Measurements from ENCODE around the gene POLR3F.
A peak's percentile ranks its signal among the peaks of the same experiment; 100 is the strongest.
"Not testable (repeated sequence)": the region's sequence is repeated elsewhere in the genome, so short reads cannot be mapped to it uniquely, and the experiment has no call there.

Gene POLR3F

DNA sequence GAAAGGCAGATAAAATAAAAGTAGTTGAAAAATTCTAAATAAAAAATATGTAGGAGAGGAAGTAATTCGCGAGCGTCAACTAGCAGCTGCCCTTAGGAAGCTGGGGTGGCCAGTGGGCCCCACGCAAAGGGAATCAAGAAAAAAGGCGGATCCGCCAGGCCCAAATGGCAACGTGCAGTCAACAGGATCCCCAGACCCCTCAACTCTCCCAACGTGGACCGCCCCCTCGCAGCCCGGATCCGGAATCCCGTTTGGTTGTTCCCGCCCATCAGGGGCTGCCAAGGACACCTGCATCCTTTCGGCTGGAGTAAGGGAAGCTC is 656 bp upstream of the POLR3F start:
- Histone ChIP-seq H3K4me2 (ENCODE audit: low read length) (peak overlapping the region; percentile 81), H3K9ac (ENCODE audit: low read depth, low read length) (peak overlapping the region; percentile 86), H3K36me3 (ENCODE audit: insufficient read depth, low read length) (peaks cover 17% of the 10 kb centered on the region), H3K9me3 (replicated peaks; ENCODE audit: low read length) (no peaks in the 10 kb centered on the region), H3K27me3 (ENCODE audit: control insufficient read depth, insufficient read depth, low read length) (no peaks in the 10 kb centered on the region), H3K4me1 (ENCODE audit: control insufficient read depth, insufficient read depth, low read length) (peaks cover 15% of the 10 kb centered on the region), H3K4me3 (ENCODE audit: low read length) (peak overlapping the region; percentile 96)

DNA sequence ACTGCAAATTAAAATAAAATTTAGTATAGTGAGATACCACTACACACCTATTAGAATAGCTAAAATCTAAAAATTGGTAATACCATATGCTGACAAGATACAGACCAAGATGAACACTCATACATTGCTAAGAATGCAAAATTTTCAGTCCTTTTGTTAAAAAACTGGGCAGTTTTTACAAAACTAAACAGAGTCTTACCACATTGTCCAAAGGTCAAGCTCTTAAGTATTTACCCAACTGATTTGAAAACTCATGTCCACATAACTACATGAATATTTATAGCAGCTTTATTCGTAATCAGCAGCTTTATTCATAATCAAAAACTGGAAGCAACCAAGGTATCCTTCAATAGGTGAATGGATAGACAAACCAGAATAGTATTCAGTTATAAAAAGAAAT is 10.0 kb downstream of the POLR3F start:
- no peaks in the 10 kb centered on the region for H3K27me3 ChIP-seq (ENCODE audit: control insufficient read depth, insufficient read depth, low read length)
- H3K4me2 ChIP-seq (ENCODE audit: low read length), result no peak overlapping the region
- H3K4me3 ChIP-seq (ENCODE audit: low read length), result no peak overlapping the region
- H3K9me3 ChIP-seq (replicated peaks; ENCODE audit: low read length), result no peaks in the 10 kb centered on the region
- H3K9ac ChIP-seq (ENCODE audit: low read depth, low read length), result no peak overlapping the region
- H3K4me1 ChIP-seq (ENCODE audit: control insufficient read depth, insufficient read depth, low read length), result no peaks in the 10 kb centered on the region
- peaks cover 61% of the 10 kb centered on the region for H3K36me3 ChIP-seq (ENCODE audit: insufficient read depth, low read length)

DNA sequence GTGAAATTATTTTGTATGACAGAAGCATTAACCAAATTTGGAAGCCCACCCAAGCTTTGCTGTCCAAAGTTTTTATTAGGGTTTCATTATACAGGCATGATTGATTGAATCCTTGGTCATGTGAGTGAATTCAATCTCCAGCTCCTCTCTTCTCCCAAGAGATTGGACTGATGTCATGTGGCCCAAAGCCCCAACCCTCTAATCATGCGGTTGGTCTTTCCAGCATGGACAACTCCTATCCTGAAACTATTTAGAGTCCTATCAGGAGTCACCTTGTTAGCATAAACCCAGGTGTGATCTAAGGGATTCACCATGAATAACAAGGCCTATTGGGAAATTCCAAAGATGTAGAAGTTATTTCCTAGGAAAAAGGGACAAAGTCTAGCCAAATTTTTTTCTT is 10.6 kb downstream of the POLR3F start:
- no peaks in the 10 kb centered on the region for H3K27me3 ChIP-seq (ENCODE audit: control insufficient read depth, insufficient read depth, low read length)
- H3K4me2 ChIP-seq (ENCODE audit: low read length), result no peak overlapping the region
- no peaks in the 10 kb centered on the region for H3K9me3 ChIP-seq (replicated peaks; ENCODE audit: low read length)
- no peaks in the 10 kb centered on the region for H3K4me1 ChIP-seq (ENCODE audit: control insufficient read depth, insufficient read depth, low read length)
- peaks cover 67% of the 10 kb centered on the region for H3K36me3 ChIP-seq (ENCODE audit: insufficient read depth, low read length)
- no peak overlapping the region for H3K4me3 ChIP-seq (ENCODE audit: low read length)
- no peak overlapping the region for H3K9ac ChIP-seq (ENCODE audit: low read depth, low read length)

DNA sequence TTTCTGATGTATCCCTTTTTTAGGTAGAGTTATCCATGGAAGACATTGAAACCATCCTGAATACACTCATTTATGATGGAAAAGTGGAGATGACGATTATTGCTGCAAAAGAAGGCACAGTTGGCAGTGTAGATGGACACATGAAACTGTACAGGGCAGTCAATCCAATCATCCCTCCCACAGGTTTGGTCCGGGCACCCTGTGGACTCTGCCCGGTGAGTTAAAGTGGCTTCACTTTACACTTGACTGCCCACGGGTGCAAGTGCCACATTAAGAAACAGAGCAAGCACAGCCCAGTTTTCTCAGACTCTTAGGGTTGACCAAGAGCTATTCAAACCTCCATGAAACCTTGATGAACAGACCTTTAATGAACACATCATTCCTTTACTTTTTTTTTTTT is 14.4 kb downstream of the POLR3F start:
- no peak overlapping the region for H3K4me2 ChIP-seq (ENCODE audit: low read length)
- no peaks in the 10 kb centered on the region for H3K4me1 ChIP-seq (ENCODE audit: control insufficient read depth, insufficient read depth, low read length)
- no peaks in the 10 kb centered on the region for H3K9me3 ChIP-seq (replicated peaks; ENCODE audit: low read length)
- H3K36me3 ChIP-seq (ENCODE audit: insufficient read depth, low read length), result peaks cover 58% of the 10 kb centered on the region
- no peaks in the 10 kb centered on the region for H3K27me3 ChIP-seq (ENCODE audit: control insufficient read depth, insufficient read depth, low read length)
- no peak overlapping the region for H3K9ac ChIP-seq (ENCODE audit: low read depth, low read length)
- no peak overlapping the region for H3K4me3 ChIP-seq (ENCODE audit: low read length)

DNA sequence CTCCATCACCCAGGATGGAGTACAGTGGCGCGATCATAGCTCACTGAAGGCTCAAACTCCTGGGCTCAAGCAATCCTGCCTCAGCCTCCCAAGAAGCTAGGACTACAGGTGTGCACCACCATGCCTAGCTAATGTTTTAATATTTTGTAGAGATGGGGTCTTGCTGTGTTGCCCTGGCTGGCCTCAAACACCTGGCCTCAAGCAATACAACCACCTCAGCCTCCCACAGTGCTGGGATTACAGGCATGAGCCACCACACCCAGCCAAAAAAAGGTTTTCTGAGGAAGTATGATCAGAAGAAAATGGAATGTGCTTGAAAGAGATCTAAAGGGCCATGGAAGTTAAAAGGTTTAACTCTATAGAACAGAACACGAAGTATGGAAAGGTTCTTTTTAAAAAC is 21.1 kb downstream of the POLR3F start:
- Histone ChIP-seq H3K4me3 (ENCODE audit: low read length) (no peak overlapping the region), H3K4me2 (ENCODE audit: low read length) (no peak overlapping the region), H3K9ac (ENCODE audit: low read depth, low read length) (no peak overlapping the region), H3K9me3 (replicated peaks; ENCODE audit: low read length) (no peaks in the 10 kb centered on the region), H3K36me3 (ENCODE audit: insufficient read depth, low read length) (peaks cover 33% of the 10 kb centered on the region), H3K27me3 (ENCODE audit: control insufficient read depth, insufficient read depth, low read length) (no peaks in the 10 kb centered on the region), H3K4me1 (ENCODE audit: control insufficient read depth, insufficient read depth, low read length) (no peaks in the 10 kb centered on the region)

DNA sequence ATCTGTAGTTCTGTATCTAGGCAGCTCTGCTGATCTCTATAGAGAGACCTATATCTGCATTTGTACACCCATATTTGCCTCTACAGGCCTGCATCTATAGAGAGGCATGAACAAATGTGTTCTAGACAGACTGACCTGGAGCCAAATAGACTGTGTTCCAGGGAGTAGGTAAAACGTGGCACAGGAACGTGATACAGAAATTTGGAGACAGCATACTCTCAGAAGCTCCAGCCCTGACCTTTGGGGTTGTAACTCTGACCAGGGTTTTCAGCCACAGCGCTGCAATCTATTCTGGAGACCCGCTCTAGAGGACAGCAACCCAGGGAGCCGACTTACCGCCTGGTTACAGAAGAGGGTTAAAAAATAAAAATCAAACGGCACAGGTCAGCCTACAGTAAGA is 28.9 kb downstream of the POLR3F start:
- Histone ChIP-seq H3K9me3 (replicated peaks; ENCODE audit: low read length) (no peaks in the 10 kb centered on the region), H3K9ac (ENCODE audit: low read depth, low read length) (peak overlapping the region; percentile 79), H3K4me2 (ENCODE audit: low read length) (peak overlapping the region; percentile 78), H3K36me3 (ENCODE audit: insufficient read depth, low read length) (peaks cover 7% of the 10 kb centered on the region), H3K27me3 (ENCODE audit: control insufficient read depth, insufficient read depth, low read length) (no peaks in the 10 kb centered on the region), H3K4me1 (ENCODE audit: control insufficient read depth, insufficient read depth, low read length) (peaks cover 9% of the 10 kb centered on the region), H3K4me3 (ENCODE audit: low read length) (peak overlapping the region; percentile 96)

DNA sequence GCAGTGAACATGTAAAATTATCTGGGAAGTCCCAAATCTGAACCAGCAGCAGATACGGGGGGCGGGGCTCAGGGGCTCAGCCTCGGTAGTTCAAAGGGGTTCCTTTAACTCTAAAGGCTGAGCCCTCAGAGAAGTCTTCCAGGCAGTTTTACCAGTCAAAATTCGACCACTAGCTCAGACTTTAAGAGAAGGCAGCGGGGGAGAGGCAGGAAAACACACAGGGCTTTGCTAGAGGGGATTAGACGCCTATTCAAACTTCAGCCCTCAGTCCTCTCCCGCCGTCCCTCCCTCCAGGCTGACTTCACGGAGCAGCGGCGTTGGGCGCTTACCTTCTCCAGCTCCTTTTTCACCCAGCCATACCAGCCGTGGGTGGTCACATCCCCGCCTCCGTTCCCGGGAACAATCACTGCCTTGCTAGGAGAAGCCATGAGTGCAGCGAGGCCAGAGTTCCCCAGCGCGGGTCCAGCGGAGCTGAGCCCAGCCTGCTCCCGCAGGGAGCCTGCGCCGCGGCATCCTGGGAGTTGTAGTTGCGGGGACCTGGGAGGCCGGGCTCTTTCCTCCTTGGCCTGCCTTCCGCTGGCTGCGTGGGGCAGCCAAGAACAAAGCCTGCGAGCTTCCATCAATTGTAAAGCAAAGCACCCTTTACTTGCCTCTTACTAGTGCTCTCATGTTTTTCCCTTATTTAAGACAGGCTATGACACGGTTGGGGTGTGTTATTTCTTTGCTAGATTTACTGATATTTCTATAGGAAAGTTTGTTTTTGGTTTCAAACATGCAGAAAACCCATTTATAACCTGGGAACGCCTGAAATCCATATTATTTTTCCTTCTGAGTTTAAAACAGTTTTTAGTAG is 29.8 kb downstream of the POLR3F start, which contains the start of gene RBBP9:
Gene RBBP9, minus strand, starts transcription at position 486 of the 853 bp plus-strand sequence. Its CDS starts 58 bp downstream, at position 428.
- Histone ChIP-seq H3K36me3 (ENCODE audit: insufficient read depth, low read length) (peaks cover 7% of the 10 kb centered on the region), H3K4me2 (ENCODE audit: low read length) (peak within 1 kb of the TSS; percentile 78), H3K9ac (ENCODE audit: low read depth, low read length) (peak within 1 kb of the TSS; percentile 79), H3K4me1 (ENCODE audit: control insufficient read depth, insufficient read depth, low read length) (peaks cover 9% of the 10 kb centered on the region), H3K9me3 (replicated peaks; ENCODE audit: low read length) (no peaks in the 10 kb centered on the region), H3K4me3 (ENCODE audit: low read length) (peak within 1 kb of the TSS; percentile 96), H3K27me3 (ENCODE audit: control insufficient read depth, insufficient read depth, low read length) (no peaks in the 10 kb centered on the region)

DNA sequence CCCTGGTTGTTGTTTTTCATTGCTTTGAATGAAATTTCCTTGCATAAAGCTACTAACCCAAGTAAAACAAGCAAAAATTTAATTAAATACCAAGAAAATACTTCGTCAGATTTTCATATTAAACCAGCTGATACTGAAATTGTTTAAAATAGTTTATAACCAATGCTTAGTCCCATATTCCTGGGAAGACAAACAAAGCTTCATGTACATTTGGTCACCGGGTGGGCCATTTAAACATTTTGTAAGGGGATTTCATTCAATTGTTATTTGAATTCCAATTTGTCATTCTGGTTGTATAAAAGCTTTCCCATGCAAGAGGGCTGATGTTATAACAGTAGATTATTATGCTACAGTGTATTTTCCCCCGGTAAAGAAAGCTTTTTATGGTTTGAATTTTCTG is 30.4 kb downstream of the POLR3F start:
- Histone ChIP-seq H3K9me3 (replicated peaks; ENCODE audit: low read length) (no peaks in the 10 kb centered on the region), H3K4me2 (ENCODE audit: low read length) (peak overlapping the region; percentile 78), H3K4me1 (ENCODE audit: control insufficient read depth, insufficient read depth, low read length) (peaks cover 9% of the 10 kb centered on the region), H3K4me3 (ENCODE audit: low read length) (no peak overlapping the region), H3K9ac (ENCODE audit: low read depth, low read length) (peak overlapping the region; percentile 79), H3K27me3 (ENCODE audit: control insufficient read depth, insufficient read depth, low read length) (no peaks in the 10 kb centered on the region), H3K36me3 (ENCODE audit: insufficient read depth, low read length) (peaks cover 7% of the 10 kb centered on the region)

DNA sequence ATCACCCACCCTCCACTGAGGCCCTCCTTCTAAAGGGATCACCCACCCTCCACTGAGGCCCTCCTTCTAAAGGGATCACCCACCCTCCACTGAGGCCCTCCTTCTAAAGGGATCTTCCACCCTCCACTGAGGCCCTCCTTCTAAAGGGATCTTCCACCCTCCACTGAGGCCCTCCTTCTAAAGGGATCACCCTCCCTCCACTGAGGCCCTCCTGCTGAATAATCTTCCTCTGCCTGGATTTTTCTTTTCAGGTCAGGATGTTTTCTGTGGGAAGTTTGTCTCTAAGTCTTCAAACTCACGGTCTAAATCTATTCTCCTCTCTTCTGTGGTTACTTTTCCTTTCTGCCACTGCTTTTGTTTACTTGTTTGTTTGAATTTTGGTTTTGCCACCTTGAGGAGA is 34.5 kb downstream of the POLR3F start:
- H3K4me3 ChIP-seq (ENCODE audit: low read length); H3K27me3 ChIP-seq (ENCODE audit: control insufficient read depth, insufficient read depth, low read length); H3K9ac ChIP-seq (ENCODE audit: low read depth, low read length); H3K4me2 ChIP-seq (ENCODE audit: low read length); H3K9me3 ChIP-seq (replicated peaks; ENCODE audit: low read length); H3K36me3 ChIP-seq (ENCODE audit: insufficient read depth, low read length); H3K4me1 ChIP-seq (ENCODE audit: control insufficient read depth, insufficient read depth, low read length): not testable (repeated sequence)

DNA sequence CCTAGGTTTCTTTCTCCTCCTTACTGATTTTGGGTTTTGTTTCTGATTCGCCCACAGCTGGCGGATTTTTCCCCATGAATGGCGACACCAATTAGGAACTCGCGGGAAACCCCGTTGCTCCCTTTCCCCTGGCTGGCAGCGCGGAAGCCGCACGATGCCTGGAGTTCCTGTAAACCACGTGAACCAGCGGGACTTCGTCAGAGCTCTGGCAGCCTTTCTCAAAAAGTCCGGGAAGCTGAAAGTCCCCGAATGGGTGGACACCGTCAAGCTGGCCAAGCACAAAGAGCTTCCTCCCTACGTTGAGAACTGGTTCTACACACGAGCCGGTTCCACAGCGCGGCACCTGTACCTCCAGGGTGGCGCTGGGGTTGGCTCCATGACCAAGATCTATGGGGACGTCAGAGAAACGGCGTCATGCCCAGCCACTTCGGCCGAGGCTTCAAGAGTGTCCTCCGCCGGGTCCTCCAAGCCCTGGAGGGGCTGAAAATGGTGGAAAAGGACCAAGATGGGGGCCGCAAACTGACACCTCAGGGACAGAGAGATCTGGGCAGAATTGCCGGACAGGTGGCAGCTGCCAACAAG is 37.4 kb downstream of the POLR3F start:
- H3K4me2 ChIP-seq (ENCODE audit: low read length), result no peak overlapping the region

DNA sequence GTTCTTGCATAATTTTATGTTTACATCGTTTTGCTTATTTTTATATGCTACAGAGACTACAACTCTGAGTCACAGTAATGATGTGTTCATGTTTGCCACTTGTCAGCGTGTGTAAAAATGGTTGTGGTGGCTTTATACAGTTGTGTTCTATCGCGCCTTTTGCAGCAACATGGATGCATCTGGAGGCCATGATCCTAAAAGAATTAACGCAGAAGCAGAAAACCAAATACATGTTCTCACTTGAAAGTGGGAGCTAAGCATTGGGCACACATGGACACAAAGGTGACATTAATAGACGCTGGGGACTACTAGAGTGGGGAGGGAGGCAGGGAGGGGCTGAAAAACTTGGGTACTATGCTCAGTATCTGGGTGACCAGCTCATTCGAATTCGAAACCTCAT is 39.6 kb downstream of the POLR3F start:
- Histone ChIP-seq H3K36me3 (ENCODE audit: insufficient read depth, low read length) (peaks cover 17% of the 10 kb centered on the region), H3K4me3 (ENCODE audit: low read length) (peak overlapping the region; percentile 87), H3K27me3 (ENCODE audit: control insufficient read depth, insufficient read depth, low read length) (peaks cover 7% of the 10 kb centered on the region), H3K4me2 (ENCODE audit: low read length) (peak overlapping the region; percentile 88), H3K4me1 (ENCODE audit: control insufficient read depth, insufficient read depth, low read length) (peaks cover 11% of the 10 kb centered on the region), H3K9me3 (replicated peaks; ENCODE audit: low read length) (no peaks in the 10 kb centered on the region), H3K9ac (ENCODE audit: low read depth, low read length) (peak overlapping the region; percentile 93)

More for the DNA sequence above, 37.4 kb downstream of the POLR3F start:
- Histone ChIP-seq H3K9me3 (replicated peaks; ENCODE audit: low read length) (no peaks in the 10 kb centered on the region), H3K4me3 (ENCODE audit: low read length) (no peak overlapping the region), H3K9ac (ENCODE audit: low read depth, low read length) (no peak overlapping the region), H3K27me3 (ENCODE audit: control insufficient read depth, insufficient read depth, low read length) (peaks cover 7% of the 10 kb centered on the region), H3K36me3 (ENCODE audit: insufficient read depth, low read length) (peaks cover under 1% of the 10 kb centered on the region), H3K4me1 (ENCODE audit: control insufficient read depth, insufficient read depth, low read length) (peaks cover 11% of the 10 kb centered on the region)

All from skeletal muscle satellite cell (primary cell).